HG03342 (cell line): Measurements from ENCODE around the gene PASK.

Source experiments
- ATAC-seq: cut with Tn5 transposase; IDR thresholded peaks from one replicate; pipeline ENCODE4 v1.9.1; 2021; ENCODE audit warnings: mild to moderate bottlenecking, moderate library complexity; ENCODE audit not compliant: unreplicated experiment

Gene PASK

GRCh38 chr2:241129086-241129871 lies 20.0 kb downstream of the PASK start:
- ATAC-seq: no peak

GRCh38 chr2:241128266-241128665 lies 21.0 kb downstream of the PASK start:
- ATAC-seq: no peak

GRCh38 chr2:241126771-241127202 lies 22.5 kb downstream of the PASK start:
- no peak for ATAC-seq

DNA sequence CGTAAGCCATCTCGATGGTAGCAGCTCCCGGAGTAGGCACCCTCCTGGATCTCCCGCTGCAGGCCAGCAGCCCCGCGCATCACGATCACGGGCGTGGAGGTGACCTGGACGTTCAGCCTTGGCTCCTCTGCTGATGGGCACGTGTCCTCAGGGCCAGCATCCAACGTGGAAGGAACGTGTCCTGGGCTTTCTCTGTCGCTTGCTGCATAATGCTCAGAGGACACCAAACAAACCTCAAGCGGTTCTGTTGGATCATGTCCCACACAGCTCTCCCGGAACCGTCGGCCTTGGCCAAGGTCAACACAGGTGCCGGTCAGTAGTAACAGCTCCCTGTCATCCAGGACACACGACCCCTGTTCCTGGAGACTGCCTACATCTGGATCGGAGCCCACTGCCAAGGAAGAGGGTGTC lies 23.1 kb downstream of the PASK start:
- ATAC-seq: no peak

DNA sequence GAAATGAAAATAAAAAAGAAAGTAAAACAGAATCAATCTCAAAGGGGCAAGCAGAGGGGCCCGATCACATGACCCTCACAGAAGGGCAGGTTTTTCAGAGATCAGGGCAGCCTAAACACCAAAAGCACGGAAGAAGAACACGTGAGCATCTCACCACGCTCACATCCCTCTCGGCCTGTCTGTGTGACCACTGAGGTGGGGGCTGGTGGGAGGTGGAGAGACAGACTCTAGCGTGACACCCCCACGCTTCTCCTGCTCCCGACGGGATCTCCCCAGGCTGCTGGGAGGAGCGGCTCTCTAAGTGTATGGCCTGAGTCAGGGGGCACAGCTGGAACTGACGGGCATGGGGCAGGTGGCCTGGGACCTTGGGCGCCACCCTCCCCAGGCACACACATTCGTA lies 23.6 kb downstream of the PASK start:
- ATAC-seq: no peak

DNA sequence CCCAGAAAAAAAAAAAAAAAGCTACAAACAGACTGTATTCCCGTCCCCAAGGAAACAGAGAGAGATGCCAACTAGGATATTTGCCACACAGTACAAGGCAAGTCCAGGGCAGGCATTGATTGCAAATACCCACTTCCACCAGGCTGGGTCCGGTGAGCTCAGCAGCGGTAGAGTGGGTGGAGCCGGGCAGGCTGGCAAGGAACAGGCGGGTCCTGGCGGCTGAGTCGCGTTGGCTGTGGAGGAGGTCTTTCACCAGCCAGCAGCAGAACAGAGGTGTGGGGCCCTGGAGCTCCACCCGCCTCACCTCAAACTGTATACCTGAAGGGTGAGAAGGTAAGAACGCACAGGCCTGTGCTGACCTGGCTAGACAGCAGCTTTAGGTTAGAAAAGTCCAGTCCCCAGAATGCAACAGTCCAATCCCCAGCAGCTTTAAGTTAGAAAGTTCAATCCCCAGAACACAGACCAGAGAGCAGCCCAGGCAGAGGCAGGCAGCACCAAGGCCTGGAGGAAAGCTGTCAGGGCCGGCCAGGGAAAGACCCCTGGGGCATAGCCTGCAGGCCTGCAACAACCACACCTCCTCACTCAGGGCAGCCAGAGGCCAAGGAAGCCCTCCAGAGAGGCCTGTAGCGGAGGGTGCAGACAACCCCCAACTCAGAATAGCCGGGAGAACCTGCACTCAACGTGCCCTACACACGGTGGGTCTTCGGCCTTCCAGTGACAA lies 25.3 kb downstream of the PASK start:
- ATAC-seq: no peak

GRCh38 chr2:241122376-241123002 lies 26.8 kb downstream of the PASK start:
- no peak for ATAC-seq

DNA sequence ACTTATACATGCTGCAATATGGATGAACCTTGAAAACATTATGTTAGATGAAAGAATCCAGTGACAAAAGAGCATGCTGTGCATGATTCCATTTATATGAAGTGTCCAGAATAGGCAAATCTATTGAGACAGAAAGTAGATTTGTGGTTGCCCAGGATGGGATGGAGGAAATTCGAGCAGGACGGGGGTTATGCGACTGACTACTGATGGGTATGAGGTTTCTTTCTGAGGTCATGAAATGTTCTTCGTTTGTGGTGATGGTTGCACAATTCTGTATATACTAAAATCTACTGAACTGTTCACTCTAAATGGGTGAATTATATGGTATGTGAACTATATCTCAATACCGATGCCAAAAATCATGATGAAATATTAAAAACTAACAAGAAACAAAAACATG lies 28.3 kb downstream of the PASK start:
- ATAC-seq: no peak

DNA sequence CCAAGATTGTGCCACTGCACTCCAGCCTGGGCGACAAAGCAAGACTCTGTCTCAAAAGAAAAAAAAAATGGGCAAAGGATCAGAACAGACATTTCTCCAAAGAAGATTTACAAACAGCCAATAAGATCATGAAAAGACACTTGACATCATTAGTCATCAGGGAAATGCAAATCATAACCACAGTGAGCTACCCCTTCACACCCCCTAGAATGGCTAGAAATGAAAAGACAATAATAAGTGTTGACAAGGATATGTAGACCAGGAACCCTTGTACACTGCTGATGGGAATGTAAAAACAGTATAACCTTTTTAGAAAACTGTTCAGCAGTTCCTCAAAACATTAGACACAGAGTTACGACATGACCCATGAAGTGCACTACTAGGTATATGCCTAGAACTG lies 28.8 kb downstream of the PASK start:
- ATAC-seq: no peak

DNA sequence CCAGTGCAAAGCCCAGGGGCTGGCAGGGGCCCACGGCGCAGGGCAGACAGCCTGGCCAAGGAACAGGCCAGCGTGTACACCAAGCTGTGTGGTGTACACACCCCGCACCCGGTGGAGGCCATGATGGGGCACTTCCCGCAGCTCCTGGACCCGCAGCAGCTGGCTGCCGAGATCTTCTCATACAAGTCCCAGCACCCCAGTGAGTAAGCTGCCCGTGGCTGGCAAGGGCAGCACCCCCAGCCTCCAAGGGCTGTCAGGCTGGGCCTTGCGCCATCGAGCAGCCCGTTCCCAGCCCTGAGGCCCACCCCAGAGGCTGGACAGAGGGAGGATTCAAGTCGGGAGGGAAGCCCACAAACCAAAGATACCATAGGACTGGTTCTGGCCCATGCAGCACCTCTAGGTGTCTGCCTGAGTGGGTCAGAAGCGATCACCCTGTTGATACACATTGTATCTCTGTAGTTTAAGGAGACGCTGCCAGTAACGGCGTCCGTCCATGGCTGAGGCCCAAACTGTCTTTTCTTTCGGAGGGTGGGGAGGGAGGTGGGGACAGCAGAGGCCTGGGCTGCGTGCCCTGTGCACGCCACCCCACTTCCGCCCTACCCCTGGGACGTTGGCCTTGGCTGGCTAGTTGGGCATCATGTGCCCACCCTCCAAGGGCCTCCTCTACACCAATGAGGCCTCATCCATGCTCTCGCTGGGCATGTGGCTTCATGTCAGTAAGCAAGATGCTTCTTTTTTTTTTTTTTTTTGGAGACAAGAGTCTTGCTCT lies 30.4 kb downstream of the PASK start:
- no peak for ATAC-seq

- ATAC-seq: no peak
Measured at GRCh38 chr2:241116606-241117560, 32.4 kb downstream of the PASK start.

GRCh38 chr2:241115361-241115760 lies 33.9 kb downstream of the PASK start:
- no peak for ATAC-seq

DNA sequence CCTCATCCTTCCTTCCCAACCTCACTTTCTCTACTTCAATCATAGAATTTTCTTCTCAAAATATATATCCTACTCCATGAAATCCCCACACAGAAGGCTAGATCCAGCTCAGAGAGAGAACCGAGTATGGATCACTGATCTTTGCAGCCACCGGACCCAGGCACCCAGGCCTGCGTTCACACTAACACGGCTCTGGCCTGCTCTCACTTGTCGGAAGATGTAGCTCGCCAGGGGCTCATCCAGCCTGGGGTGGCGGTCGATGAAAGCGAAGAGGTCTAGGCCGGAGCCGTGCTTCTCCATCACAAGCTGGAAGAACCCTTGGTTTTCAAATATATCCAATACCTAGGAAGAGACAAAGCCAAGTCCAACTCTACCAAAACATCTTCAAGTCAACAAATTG lies 34.4 kb downstream of the PASK start:
- no peak for ATAC-seq

DNA sequence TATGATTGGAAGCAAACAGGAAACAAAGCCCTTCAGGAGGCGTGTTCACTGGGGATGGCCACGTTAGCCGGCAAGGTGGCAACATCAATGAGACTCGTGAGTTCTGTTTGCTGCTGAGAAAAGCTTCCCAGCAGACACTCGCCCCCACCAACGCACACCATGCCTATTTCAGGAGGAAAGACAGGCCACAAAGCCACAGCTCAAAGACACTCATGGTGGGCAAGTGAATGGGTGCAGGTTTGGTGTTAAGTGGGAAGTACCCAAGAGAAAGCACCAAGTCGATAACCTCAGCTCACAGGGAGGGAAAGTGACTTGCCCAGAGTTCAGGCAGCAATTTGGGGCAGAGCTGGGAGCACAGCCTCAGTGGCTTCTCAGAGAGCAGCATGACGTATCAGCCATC lies 36.7 kb downstream of the PASK start:
- ATAC-seq: no peak

DNA sequence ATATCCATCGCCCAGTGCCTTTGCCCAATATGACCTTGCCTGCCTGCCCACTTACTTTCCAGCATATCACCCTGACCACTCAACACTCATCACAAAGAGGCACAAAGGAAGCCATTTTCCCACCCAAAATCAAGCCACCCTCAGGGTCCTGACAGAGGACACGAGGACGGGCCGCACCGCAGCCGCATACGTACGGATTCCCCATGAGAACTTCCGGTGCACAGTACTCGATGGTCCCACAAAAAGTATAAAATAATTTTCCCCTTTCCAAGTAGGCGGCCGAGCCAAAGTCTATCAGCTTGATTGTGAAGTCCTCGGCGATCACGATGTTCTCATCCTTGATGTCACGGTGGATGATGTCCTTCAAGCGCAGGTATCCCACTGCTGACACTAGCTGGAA lies 37.2 kb downstream of the PASK start:
- ATAC-seq: no peak

DNA sequence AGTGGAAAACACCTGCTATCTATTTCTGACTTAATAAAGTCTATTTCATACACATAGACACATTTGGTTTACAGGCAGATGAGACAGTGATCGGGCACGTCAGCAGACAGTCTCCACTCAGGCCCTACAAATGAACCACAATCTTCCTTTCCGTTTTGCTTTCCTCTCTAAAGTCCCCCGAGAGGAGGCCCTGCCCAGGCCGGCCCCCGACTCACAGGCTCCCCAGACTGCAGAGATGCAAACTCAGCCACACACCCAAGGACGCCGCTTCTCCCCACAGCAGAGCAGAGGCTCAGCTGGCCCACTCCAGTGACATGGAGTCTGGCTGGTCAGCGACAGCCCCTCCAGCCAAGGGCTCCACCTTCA lies 37.8 kb downstream of the PASK start:
- peak; percentile 35 for ATAC-seq

GRCh38 chr2:241110607-241111439 lies 38.4 kb downstream of the PASK start:
- ATAC-seq: peak; percentile 42

GRCh38 chr2:241110089-241110606 lies 39.1 kb downstream of the PASK start:
- no peak for ATAC-seq
